Gastroesophageal sphincter (tissue), 3 donors: ENCODE results near the gene KNOP1.

Source experiments
- POLR2A ChIP-seq, 2 donors: fragments of 450-650 bp; IDR thresholded peaks; one replicate each; pipeline ENCODE4 v1.6.1; 2017; ENCODE audit warnings: antibody characterized with exemption in 2 of 2, mild to moderate bottlenecking in 2 of 2, moderate library complexity in 1 of 2
- POLR2AphosphoS5 ChIP-seq: sonication (generic); formaldehyde crosslinking; IDR thresholded peaks from one replicate; pipeline ENCODE4 v1.6.1; 2017; ENCODE audit warnings: antibody characterized with exemption
- TF ChIP-seq, protein P1 (sequence below), 4 experiments: fragments of 200-600 bp in 2 of 4; fragments of 450-650 bp in 2 of 4; sonication (generic) in 1 of 4; IDR thresholded peaks; one replicate each; pipeline ENCODE4 v1.5.1; 2017 to 2019; ENCODE audit warnings: antibody characterized with exemption in 4 of 4, mild to moderate bottlenecking in 2 of 4, moderate library complexity in 2 of 4

DNA sequence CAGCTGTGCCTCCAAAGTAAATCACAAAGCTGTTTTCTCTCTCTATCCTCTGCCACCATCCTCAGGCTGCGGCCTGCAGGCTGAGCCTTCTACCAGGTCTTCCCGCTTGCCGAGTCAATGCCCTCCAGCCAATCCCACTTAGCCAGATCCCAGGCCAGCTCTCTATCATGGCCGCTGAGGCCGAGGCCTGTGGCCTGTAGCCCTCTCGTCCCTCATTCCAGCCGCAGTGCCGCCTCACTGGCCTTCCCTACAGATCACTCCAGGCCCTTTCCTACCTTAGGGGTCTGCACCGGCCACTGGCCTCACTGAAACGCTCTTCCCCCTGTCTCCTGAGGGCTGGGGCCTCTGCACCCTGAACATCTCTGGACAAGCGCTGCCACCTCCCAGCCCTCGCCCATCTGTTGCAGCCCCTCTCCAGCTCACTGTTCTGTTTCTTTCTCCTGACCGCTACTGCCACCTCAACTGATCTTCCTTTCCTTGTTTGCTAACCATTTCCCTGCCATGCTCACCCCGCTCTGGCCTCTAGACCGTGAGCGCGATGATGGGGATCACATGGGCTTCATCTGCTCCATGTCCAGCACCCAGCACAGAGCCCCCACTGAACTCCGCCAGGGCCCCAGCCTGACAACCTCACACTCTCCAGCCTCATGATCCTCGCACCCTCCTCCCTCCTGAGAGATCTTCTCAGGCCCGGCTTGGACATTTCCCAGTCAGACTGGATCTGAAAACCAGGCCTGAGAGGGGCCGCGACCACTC is 8.5 kb downstream of the KNOP1 start:
- TF ChIP-seq POLR2A (IDR thresholded peaks at IDR 0.05) (no peak), POLR2AphosphoS5 (no peak)
- TF ChIP-seq, protein P1, sequence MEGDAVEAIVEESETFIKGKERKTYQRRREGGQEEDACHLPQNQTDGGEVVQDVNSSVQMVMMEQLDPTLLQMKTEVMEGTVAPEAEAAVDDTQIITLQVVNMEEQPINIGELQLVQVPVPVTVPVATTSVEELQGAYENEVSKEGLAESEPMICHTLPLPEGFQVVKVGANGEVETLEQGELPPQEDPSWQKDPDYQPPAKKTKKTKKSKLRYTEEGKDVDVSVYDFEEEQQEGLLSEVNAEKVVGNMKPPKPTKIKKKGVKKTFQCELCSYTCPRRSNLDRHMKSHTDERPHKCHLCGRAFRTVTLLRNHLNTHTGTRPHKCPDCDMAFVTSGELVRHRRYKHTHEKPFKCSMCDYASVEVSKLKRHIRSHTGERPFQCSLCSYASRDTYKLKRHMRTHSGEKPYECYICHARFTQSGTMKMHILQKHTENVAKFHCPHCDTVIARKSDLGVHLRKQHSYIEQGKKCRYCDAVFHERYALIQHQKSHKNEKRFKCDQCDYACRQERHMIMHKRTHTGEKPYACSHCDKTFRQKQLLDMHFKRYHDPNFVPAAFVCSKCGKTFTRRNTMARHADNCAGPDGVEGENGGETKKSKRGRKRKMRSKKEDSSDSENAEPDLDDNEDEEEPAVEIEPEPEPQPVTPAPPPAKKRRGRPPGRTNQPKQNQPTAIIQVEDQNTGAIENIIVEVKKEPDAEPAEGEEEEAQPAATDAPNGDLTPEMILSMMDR (IDR thresholded peaks at IDR 0.05) = no peak
